BJ (cell line): ENCODE measurements around the gene PRRC2B. TPM values are rescaled to one million over a fixed set of nuclear protein-coding genes. Genes with fewer than 3 reads are reported as not detected.

ENCODE experiments used
- CTCF ChIA-PET: fragments of 350-600 bp; formaldehyde crosslinking; extraction: SDS; loops from one replicate; lab custom pipeline; 2021; ENCODE audit warnings: antibody characterized with exemption, inconsistent platforms; lab: Yijun Ruan, JAX
- POLR2A ChIA-PET: fragments of 300-600 bp; sonication (Branson Sonifier 250); formaldehyde crosslinking; extraction: SDS; loops from one replicate; lab custom pipeline; 2021; ENCODE audit warnings: antibody characterized with exemption; lab: Charles Lee
- DNase-seq: peaks from one replicate; pipeline ENCODE4 v3.0.0-alpha.2; 2011; ENCODE audit warnings: low read depth
- H3K27me3 ChIP-seq: 2 replicates; pipeline ENCODE4 v1.6.0; 2011; ENCODE audit warnings: low read length; ENCODE audit not compliant: control insufficient read depth, insufficient read depth
- H3K36me3 ChIP-seq: 2 replicates; pipeline ENCODE4 v1.5.1; 2011; ENCODE audit warnings: low read length; ENCODE audit not compliant: control insufficient read depth, insufficient read depth
- H3K4me3 ChIP-seq: 2 replicates; pipeline ENCODE4 v1.5.1; 2011; ENCODE audit warnings: low read depth, mild to moderate bottlenecking, control low read depth, low read length
- polyA plus RNA-seq: library from polyadenylated mRNA; depleted of rRNA; stranded (reverse); fragments of >200 nt; gene quantifications from 2 replicates; pipeline ENCODE4 v1.2.3, GENCODE V29; 2011
- TF ChIP-seq, protein P1 (sequence below): IDR thresholded peaks from 2 replicates; pipeline ENCODE4 v1.5.1; 2011; ENCODE audit warnings: low read depth, mild to moderate bottlenecking, control low read depth, inconsistent platforms, low read length, moderate library complexity; ENCODE audit not compliant: insufficient read depth

Gene PRRC2B
- polyA plus RNA-seq, 1 experiment: 25.8 TPM

DNA sequence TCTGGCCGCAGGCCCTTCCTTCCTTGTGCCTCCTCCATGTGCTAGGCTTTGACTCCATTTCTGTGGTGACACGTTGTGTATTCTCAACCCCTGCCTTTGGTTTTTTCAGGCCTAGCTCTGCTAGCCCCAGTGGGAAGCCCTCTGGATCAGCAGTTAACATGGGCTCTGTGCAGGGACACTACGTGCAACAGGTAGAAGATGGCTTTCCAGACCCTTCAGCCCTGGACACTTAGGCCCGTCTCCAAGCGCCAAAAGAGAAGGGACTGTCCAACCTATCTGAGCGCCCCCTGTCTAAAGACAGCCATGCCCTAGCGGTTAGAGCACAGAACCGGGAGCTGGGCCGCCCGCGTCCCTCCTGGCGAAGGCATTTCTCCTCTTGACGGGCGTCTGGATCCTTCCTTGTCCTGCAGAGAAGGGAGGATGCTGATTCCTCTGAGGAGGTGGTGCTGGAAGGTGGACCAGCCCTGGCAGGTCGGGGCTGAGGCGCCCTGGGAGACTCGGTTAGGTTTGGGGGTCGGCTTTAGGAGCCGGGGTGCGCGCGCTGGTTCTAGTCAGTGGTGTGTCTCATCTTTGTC lies 100.5 kb downstream of the PRRC2B start:
- DNase-seq: no peak
- ChIA-PET POLR2A (no interaction called here), CTCF (no interaction called here)
- Histone ChIP-seq H3K4me3 (no peak overlapping the region), H3K36me3 (peaks cover 72% of the 10 kb centered on the region), H3K27me3 (no peaks in the 10 kb centered on the region)
- TF ChIP-seq, protein P1, sequence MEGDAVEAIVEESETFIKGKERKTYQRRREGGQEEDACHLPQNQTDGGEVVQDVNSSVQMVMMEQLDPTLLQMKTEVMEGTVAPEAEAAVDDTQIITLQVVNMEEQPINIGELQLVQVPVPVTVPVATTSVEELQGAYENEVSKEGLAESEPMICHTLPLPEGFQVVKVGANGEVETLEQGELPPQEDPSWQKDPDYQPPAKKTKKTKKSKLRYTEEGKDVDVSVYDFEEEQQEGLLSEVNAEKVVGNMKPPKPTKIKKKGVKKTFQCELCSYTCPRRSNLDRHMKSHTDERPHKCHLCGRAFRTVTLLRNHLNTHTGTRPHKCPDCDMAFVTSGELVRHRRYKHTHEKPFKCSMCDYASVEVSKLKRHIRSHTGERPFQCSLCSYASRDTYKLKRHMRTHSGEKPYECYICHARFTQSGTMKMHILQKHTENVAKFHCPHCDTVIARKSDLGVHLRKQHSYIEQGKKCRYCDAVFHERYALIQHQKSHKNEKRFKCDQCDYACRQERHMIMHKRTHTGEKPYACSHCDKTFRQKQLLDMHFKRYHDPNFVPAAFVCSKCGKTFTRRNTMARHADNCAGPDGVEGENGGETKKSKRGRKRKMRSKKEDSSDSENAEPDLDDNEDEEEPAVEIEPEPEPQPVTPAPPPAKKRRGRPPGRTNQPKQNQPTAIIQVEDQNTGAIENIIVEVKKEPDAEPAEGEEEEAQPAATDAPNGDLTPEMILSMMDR: no peak

DNA sequence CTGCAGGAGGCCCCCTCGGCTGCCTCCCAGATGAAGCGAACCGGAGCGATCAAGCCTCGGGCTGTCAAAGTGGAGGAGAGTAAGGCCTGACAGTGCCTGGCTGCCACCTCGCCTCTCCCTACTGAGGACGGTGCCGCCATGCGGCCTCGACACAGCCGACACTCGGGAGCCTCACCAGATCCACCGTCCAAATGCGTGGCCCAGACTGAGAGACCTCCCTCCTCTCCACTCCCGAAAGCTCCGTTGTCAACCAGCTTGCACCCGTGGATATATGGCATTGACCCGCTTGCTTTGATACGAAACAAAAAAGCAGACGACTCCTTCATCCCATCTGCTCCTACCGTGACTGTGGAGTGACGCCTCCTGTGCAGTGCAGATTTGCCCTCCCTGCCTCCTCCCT lies 101.9 kb downstream of the PRRC2B start:
- TF ChIP-seq, protein P1: no peak
- ChIA-PET CTCF (interaction anchor here (1.0 to 1.8 kb wide), 2 partner anchors 18 to 146 kb away, joined by 4 read pairs; no protein-coding TSS in a partner anchor), POLR2A (no interaction called here)

DNA sequence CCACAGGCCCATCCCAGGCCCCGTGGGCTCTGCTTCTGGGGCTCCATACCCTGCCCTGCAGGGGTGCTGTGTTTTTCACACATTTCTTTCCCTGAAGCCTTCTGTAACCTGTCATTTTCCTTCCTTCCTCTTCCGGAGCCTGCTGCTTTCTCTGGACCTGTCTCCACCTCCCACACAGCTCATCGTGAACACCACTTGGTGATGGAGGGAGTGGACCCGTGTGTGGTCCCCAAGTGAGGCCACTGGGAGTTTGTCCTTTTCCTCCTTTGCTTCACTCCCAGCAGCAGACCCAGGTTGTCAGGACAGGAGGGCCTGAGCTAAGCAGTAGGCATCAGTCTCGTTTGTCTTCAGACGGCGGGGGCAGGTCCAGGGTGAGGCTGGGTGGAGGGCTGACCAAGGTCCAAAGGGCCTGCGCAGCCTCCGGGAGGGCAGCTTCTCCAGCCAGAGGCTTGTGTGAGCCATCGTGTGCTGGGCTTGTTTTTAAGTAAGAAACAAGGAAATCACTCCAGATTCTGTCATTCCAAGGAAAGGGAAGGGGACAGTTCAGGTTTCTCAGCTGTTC lies 103.0 kb downstream of the PRRC2B start:
- ChIA-PET CTCF (interaction anchor here (1.1 to 1.8 kb wide), 3 partner anchors 8 to 19 kb away, joined by 3 to 5 read pairs (median 4); no protein-coding TSS in a partner anchor), POLR2A (no interaction called here)
- TF ChIP-seq, protein P1: no peak
- Histone ChIP-seq H3K4me3 (no peak overlapping the region), H3K36me3 (peaks cover 60% of the 10 kb centered on the region), H3K27me3 (no peaks in the 10 kb centered on the region)
- no peak for DNase-seq

More for the DNA sequence above, 101.9 kb downstream of the PRRC2B start:
- no peak for DNase-seq
- Histone ChIP-seq H3K27me3 (no peaks in the 10 kb centered on the region), H3K36me3 (peaks cover 70% of the 10 kb centered on the region), H3K4me3 (no peak overlapping the region)

DNA sequence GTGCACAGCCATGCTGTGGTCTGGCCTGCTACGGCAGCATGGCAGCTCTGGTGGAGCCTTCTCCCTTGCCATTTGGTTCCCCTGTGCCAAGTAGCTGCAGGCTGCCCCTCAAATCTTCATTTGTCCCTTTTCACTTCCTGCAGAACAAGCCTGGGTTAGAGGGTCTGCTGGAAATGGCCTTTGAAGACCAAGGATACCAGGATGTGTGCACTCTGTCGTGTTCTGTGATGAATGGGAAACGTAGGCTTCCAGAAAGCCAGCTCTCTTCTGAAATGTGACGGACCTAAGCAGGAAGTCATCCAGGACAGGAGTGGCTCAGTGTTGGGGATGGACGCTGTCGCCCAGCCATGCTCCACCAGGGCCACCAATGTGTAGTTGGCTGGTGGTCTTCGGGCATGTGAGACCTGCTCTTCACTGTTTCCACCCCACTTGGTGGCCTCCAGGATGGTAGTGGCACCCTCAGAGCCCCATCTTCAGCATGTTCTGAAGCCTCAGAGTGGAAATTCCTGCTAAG lies 105.4 kb downstream of the PRRC2B start:
- TF ChIP-seq, protein P1: no peak
- no peak for DNase-seq
- POLR2A ChIA-PET: no interaction called here
- Histone ChIP-seq H3K27me3 (no peaks in the 10 kb centered on the region), H3K36me3 (peaks cover 41% of the 10 kb centered on the region), H3K4me3 (no peak overlapping the region)
- CTCF ChIA-PET: interaction anchor here (0.7 to 1.6 kb wide), 2 partner anchors 149 to 163 kb away, joined by 3 to 7 read pairs; no protein-coding TSS in a partner anchor

DNA sequence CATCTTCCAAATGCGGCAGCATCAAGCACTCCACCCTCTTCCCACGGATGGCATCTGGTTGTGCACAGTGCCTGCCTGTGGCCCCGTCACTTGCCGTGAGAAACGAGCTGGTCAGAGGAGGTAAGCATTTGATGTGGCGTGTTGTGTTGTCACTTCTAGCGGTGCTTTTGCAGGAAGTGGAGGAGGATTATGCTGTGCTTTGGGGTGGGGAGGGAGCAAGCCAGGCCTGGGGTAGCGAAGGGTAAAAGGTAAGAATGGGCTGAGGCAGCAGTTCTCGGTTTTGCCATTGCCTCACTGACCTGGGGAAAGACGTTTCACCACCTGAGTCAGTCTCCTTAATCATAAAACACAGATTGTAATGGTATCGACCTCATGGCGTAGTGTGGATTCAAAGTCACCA lies 106.5 kb downstream of the PRRC2B start:
- Histone ChIP-seq H3K27me3 (no peaks in the 10 kb centered on the region), H3K4me3 (no peak overlapping the region), H3K36me3 (peaks cover 41% of the 10 kb centered on the region)
- CTCF ChIA-PET: interaction anchor here (0.5 to 1.6 kb wide), 5 partner anchors 9 to 240 kb away, joined by 3 to 5 read pairs (median 3); no protein-coding TSS in a partner anchor
- no peak for DNase-seq
- POLR2A ChIA-PET: no interaction called here
- TF ChIP-seq, protein P1: no peak
